NCI-H1417 (cell line): Measurements from ENCODE around the gene KIF1B.

Source experiments
- DNase-seq, 3 experiments: peaks; one replicate each; lab custom pipeline; 2025; lab: John Stamatoyannopoulos, UW

KIF1B gene

GRCh38 chr1:10209905-10210810 is at the start of gene KIF1B:
Gene KIF1B (plus strand): TSS chr1:10210570. CDS start chr1:10232329, 21,759 bp downstream.
- peak; percentile 97 to 98 (median 97) for DNase-seq

- no peak for DNase-seq
Observed at GRCh38 chr1:10160907-10161490, 49.4 kb upstream of the KIF1B start.

GRCh38 chr1:10161541-10162290 is 48.7 kb upstream of the KIF1B start:
- no peak for DNase-seq

GRCh38 chr1:10168912-10169514 is 41.4 kb upstream of the KIF1B start:
- DNase-seq, result no peak

GRCh38 chr1:10170239-10170574 is 40.2 kb upstream of the KIF1B start:
- DNase-seq, result no peak

- DNase-seq, result no peak
Observed at GRCh38 chr1:10171105-10171767, 39.1 kb upstream of the KIF1B start.

- DNase-seq, result no peak
Observed at GRCh38 chr1:10171995-10172669, 38.2 kb upstream of the KIF1B start.

GRCh38 chr1:10173582-10173981 is 36.8 kb upstream of the KIF1B start:
- no peak for DNase-seq

- DNase-seq, result no peak
Observed at GRCh38 chr1:10177876-10178275, 32.5 kb upstream of the KIF1B start.

GRCh38 chr1:10178597-10179405 is 31.6 kb upstream of the KIF1B start:
- no peak for DNase-seq

GRCh38 chr1:10179406-10180091 is 30.8 kb upstream of the KIF1B start:
- DNase-seq, result no peak

- no peak for DNase-seq
Observed at GRCh38 chr1:10181154-10181553, 29.2 kb upstream of the KIF1B start.

GRCh38 chr1:10185759-10186158 is 24.6 kb upstream of the KIF1B start:
- no peak for DNase-seq

- DNase-seq, result no peak
Observed at GRCh38 chr1:10186331-10187025, 23.9 kb upstream of the KIF1B start.

- no peak for DNase-seq
Observed at GRCh38 chr1:10187026-10187334, 23.4 kb upstream of the KIF1B start.

GRCh38 chr1:10188133-10188650 is 22.2 kb upstream of the KIF1B start:
- peak in 1 of 3 experiments; percentile 43 for DNase-seq

GRCh38 chr1:10189659-10190058 is 20.7 kb upstream of the KIF1B start:
- DNase-seq, result no peak

GRCh38 chr1:10192263-10192662 is 18.1 kb upstream of the KIF1B start:
- no peak for DNase-seq

- DNase-seq, result no peak
Observed at GRCh38 chr1:10193288-10193687, 17.1 kb upstream of the KIF1B start.
